HG03571 (cell line): Measurements from ENCODE around the gene SEMA4B.
"Not testable (repeated sequence)": the region's sequence is repeated elsewhere in the genome, so short reads cannot be mapped to it uniquely, and the experiment has no call there.

Source experiments
- ATAC-seq: cut with Tn5 transposase; IDR thresholded peaks from one replicate; pipeline ENCODE4 v1.9.1; 2021; ENCODE audit not compliant: unreplicated experiment

SEMA4B gene

DNA sequence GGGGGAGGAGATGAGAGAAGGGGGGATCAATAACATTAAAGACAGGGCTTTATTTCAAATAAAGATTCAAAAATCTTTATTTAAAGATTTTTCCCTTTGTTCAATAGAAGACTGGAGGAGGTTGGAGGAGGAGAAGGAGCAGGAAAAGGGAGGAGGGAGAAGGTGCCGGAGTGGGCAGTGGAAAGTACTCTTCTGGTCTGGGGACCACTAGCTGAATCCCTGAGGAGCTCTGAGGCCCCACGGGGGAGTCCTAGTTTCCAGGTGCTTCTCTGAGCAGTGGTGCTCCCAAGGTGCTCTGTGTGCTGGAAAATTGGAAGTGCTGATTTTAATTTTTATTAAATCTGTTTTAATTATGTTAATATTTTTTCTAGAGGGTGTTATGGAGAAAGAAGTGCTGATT is 19.4 kb upstream of the SEMA4B start:
- no peak for ATAC-seq

DNA sequence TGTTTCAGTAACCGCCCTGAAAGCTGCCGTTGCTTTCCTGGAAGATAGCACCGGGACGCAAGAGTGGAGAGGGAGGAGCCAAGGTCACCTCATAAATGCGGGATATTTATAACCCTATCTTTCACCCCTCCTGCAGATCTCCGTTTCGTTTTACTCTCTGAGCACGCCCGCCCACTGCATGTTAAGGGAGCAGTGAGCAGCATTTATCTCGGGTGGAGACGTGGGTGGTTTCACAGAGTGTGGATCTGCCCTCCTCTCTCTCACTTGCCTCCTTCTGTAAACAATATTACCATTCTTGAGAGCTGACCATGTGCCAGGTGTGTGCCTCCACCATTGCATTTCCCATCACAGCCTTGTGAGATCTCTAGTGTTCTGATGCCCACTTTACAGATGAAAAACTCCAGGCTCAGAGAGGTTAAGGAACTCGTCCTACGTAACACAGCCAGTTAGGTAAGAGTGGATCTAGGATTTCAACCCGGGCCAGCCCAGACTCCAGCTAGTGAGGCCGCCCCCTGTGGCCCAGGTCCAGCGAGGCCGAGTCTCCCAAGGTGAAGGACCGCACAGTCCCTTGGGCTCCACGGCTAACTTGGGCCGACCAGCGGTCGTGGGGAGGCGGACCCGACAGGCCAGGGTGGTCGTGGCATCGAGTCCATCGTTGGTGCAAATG is 16.9 kb upstream of the SEMA4B start:
- ATAC-seq, result peak; percentile 26

DNA sequence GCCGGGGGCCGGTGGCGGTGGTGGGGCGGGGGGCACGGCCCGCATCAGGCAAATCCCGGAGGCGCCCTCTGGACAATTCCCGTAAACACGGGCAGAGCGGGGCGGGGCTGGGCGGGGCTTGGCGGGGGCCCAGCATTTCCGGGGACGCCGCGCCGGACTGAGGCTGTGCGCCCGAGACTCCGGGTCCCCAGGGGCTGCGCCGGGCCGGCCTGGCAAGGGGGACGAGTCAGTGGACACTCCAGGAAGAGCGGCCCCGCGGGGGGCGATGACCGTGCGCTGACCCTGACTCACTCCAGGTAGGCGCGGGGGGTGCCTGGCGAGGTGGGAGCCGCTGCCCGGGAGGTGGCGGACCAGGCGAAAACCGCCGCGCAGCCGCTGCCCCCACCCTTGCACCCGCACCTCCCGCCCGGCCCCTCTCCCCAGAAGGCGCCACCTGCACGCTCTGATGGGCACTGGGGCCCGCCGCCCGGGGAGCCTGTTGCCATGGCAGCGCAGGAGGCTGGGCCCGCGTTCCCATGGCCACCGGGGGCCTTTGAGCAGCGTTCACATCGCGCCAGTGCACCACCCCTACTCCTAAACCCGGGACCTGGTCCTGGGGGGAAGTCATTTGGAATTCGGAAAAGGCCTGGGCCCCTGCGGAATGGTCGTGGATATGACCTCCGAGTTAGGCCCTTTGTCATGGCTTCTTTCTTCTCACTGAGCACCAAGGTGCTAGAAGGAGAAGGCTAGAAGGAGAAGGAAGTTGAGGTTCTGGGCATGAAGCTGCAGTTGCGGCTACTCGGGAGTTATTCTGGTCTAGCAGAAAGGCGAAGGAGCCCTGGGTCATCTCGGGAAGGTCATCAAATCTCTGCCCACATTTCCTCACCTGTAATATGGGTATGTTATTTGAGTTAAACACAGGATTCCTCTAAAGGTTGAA is 16.1 kb upstream of the SEMA4B start:
- ATAC-seq, result peak; percentile 64

DNA sequence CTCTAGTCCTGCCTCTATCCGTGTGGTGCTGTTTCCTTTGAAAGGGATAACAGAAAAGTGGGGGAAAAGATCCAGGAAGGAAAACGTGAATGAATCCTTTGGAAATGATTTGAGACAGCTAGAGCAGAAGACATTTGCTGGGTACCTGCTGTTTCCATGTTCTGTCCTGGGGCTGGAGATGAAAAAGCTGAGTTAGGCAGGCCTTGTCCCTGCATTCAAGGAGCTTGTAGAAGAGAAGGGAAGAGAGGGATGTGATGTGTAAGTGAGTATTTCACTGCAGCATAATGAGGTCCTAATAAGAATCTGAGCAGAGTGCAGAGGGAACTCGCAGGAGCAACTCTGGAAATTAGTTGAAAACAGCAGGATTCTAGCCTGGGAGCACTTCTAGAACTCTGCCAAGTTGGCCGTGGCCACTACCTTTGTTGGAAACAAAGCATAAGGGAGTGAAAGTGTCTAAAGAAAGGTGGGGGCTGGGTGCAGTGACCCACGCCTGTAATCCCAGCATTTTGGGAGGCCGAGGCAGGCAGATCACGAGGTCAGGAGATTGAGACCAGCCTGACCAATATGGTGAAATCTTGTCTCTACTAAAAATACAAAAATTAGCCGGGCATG is 13.8 kb upstream of the SEMA4B start:
- ATAC-seq, result no peak

DNA sequence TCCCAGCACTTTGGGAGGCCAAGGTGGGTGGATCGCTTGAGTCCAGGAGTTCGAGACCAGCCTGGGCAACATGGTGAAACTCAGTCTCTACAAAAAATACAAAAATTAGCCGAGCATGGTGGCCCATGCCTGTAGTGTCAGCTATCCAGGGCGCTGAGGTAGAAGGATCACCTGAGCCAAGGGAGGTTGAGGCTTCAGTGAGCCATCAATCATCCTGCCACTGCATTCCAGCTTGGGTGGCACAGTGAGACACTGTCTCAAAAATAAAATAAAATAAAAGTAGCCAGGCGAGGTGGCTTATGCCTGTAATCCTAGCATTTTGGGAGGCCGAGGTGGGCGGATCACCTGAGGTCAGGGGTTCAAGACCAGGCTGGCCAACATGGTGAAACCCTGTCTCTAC is 13.1 kb upstream of the SEMA4B start:
- not testable (repeated sequence) for ATAC-seq

DNA sequence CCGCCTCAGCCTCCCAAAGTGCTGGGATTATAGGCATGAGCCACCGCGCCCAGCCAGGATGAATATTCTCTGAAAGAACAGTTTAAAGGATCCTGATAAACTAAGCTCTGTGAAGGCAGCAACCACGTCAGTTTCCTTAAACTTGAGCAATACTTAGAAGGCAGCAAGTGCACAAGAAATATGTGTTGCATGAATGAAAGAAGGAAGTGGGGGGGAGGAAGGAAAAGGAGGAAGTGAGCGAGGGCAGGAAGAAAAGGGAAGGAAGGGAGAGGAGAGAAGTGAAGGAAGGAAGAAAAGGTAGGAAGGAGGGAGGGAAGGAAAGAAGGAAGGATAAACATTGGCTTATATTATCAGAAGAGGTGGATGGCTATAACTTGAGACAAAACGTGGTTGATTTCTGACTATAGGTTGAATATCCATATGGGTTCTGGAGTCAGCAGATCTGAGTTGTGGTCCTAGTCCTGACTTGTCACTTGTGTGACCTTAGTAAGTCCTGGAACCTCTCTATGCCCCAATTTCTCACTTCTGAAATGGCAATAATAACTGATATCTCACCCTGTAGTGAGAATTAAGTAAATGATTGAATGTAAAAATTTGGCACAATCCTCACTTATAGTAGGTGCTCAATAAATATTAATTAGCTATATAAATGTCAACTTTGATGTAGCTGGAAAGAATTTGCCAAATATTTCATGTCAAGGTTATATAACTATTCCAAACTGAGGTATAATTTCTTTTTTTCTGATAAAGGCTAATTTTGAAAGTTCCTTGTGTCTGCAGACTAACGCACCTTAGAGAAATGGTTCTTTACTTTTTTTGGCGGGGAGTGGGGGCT is 12.0 kb upstream of the SEMA4B start:
- no peak for ATAC-seq

DNA sequence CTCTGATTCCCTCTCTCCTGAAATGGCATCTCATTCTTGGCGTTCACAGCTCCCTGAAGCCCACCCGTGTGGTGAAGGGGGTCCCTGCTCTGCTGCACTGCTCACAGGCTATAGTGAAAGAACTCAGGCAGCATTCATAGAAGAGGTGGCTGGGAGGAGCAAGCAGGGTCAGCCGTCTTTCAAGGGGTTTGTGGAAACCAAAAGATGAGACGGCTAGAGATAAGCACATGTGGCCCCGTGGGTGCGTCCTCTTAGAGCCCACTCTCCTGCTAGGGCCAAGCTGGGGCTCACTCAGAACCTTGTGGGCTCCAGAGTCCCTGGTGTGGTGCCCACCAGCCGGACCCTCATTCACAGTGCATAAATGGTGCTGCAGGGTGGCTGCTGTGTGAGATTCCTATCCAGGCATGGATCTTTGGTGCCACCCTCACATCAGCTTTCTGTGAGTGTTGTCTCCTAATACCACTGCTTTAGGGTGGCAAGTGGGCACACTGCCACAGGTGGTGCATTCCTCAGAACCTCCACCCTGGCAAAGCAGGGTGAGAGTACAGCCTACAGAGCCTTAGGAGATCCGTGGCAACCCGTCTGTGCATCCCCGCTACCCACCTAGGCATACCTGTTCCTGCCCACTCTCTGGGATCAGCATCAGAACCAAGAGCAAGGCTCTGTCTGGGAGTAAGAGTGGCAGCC is 11.2 kb upstream of the SEMA4B start:
- ATAC-seq, result no peak

DNA sequence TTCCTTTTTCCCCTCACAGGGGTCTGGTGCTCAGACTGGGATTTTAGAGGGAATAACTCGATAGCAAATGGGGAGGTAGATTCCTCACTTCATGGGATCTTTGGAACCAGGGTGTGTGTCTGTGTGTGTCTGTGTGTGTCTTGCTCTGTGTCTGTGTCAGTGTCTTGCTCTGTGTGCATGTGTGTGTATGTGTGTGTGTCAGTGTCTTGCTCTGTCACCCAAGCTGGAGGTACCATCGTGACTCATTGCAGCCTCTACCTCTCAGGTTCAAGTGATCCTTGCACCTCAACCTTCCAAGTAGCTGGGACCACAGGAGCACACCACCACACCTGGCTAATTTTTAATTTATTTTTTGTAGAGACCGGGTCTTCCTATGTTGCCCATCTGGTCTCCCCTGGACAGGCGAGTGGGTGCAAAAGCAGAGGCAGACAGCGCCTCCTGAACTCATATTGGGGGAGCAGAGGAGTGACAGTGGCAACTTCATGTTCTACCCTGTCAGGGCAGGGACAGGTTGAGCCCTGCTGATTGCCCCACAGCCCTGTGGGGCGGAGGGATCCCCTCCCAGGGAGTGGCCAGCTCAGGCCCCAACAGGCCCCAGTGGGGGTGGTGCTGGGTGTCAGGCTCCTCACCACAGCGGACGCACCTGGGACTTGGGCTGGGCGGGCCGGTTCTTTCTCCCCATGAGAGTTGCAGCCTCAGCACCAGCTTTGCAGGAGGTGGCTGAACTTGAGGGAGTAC is 10.4 kb upstream of the SEMA4B start:
- peak; percentile 58 for ATAC-seq

DNA sequence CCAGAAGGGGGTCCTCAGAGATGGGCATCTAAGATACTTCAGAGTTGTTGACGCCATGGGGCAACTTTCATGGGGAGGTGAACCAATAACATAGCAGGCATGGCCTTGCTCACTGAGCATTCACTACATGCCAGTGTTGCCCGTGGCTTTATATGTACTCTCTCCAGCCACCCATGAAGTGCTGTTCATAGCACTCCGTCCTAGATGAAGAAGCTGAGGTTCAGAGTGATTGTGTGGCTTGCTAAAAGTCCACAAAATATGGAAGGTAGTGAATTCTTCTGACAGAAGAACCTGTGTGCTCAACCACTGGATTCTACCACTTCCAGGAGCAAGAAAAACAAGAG is 9.8 kb upstream of the SEMA4B start:
- peak; percentile 32 for ATAC-seq

DNA sequence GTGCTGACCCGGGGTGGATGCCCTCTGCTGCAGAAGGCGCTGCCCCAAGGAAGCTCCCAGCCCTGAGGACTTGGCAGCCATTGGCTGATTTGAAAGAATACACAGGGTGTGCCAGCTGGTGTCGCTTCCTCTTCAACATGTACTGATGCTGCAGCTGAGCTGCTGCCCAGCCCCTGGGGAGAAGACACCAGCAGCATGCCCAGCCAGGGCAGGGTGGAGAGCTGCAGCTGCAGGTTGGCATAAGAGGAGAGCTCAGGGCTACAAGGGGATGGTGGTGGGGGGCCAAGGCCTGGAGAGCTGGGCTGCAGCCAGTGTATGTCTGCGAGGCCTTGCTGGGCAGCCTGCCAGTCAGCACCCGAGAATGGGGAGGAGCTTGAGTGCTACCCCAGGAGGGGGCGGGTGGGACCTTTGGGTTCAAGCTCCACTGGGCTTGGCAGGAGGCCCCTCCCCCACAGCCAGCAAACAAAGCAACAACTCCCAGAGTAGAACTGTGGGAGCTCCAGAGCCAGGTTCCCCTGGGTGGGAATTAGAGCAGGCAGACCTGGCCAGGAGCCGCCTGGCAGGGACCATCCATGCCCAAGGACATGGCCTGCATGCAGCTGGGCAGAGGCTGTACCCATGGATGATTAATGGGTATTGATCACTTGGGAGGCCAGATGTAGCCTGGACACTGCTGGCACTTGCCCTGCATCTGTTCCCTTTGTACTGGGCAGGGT is 9.2 kb upstream of the SEMA4B start:
- peak; percentile 51 for ATAC-seq

DNA sequence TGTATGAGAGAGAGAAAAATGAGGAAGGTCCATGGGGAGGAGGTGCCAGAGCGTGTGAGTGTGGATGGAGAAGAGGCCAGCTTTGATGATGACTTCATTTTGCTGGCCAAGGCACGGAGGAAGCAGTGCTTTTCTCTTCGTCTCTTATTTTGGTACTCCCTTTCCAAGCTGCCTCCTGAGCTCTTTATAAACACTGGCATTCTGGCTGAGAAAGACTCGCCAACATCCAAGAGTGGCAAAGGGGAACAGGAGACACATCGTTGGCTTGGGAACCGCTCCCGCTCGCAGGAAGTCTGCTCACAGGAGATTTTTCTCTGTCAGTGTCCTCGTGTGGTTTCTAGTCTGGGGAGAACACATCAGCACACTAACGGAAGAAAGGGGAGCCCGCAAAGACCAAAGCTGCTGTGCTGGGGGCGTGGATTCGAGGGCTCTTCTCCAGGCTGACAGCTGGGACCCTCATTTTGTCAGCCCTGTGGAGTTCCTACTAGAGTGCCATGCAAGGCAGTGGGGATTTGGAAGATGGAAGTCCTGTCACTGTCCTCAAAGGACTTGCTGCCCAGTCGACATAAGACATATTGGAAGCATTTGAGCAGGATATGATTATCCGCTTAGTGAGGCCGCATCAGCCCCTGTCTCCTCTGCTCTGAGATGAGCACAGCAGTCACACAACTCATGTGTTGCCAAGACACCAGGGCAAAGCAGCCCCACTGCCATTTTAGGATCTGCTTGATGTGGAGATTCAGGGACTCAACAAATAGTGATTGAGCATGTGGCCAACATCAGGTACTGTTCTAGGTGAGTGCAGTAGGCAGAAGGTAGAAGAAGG is 8.0 kb upstream of the SEMA4B start:
- no peak for ATAC-seq

DNA sequence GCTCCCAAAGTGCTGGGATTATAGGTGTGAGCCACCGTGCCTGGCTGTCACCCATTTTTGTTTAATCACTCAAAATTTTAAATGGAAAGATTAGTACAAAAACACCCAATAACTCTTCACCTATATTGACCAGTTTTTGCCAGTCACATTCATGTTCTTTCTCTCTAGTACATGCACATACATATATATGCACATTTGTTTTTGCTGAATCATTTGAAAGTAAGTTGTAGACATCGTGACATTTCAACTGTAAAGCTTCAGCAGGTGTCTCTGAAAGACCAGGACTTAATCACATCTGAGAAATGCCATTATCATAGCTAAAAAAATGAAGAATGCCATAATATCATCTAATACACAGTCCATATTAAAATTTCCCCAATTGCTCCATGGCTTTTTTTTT is 6.5 kb upstream of the SEMA4B start:
- no peak for ATAC-seq

DNA sequence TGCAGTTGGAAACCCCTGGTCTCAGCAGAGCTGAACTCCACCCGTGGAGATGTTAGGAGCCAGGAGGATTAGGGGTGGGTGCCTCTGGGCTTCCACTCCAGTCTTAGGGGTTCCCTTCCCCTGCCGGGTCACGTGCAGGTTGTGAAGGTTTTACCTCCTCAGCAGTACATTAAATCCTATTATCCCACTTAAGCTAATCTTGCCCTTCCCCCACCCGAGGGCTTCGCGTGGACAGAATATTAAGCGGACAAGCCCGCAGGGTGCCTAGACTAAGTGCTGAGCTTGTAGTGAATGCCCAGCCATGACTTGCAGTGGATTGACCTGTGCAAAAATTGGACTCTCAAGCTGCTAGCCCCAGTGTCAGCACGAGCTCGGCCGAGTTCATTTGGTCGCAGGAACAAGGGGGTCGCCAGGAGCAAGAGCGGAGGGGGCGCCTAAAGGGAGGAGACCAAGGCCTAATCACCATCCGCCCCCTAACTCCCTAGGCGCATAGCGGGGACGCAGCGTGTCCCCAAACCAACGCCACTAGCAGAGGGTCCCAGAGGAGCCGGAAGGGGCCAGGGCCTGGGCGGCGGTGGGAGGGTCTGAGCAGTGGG is 498 bp upstream of the SEMA4B start:
- ATAC-seq, result no peak

DNA sequence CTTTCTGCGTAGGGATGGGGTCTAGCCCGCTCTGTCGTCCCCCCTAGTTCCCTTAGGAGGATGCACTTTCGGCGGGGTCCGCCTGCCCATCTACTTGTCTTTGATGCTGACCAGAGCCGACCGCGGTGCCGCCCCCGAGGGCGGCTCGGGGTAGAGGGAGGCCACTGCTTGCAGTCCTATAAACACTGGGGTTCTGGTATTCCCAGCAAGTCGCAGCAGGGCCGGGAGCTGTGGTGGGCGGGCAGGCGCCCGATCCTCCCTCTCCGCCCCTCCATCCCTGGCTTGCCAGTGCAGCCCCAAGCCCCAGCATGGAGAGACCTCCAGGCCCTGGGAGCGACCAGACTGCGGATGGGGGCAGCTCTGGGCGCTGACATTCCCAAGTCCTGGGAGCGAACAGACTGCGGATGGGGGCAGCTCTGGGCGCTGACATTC is 830 bp downstream of the SEMA4B start:
- no peak for ATAC-seq

DNA sequence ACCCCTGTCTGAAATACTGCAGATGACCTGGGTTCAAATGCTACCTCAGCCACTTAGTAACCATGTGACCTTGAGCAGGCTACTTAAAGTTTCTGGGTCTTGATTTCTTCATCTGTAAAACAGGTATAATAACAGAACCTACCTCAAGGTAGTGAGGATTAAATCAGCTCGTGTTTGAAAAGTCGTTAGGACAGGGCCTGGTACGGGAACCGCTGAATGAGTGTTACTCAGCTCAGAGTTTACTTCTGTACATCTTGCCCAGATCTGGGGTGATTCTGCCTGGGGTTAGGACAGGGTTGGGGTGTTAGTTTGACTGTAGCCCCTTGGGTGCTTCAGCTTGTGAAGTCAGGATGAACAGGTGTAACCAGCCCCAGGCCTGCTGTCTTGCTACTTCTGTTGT is 1.8 kb downstream of the SEMA4B start:
- no peak for ATAC-seq

DNA sequence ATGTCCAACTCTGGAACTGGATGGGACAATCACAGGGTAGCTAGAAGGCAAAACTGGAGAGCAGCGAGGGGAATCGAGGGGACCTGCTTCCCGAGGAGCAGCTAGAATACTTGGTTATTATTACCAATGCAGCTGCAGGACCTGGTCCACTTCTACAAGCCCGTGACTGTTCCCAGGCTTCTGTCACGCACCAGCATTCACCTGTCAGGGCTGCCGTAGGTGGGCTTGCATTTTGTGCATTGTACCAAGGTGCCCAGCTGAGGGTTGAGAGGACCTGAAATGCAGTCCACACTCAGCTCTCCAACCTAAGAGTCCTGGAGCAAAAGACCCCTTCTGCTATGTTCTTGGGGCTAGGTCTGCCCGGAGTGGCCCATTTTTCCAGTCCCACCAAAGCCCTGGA is 2.3 kb downstream of the SEMA4B start:
- ATAC-seq, result no peak

DNA sequence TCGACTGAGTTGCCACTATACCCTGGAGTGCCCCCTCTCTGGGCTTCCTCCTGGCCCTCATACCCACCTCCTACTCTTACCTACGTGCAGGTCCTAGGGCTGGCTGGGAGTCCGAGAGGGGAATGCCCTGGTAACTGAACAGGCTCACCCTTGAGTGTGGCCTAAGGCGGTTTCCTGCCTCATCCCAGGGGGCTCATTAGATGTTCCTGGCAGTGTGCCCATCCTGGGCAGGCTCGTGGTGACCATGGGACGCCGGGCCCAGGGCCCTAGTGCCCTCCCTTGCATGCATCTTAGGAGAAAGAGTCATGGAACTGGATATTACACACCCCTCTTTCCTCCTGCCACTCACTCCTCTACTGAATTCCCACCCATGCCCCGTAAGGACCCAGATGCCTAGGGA is 2.8 kb downstream of the SEMA4B start:
- ATAC-seq, result no peak
